ENCODE measurements around the gene ASXL2.
A peak's percentile ranks its signal among the peaks of the same experiment; 100 is the strongest.

The ASXL2 gene

GRCh38 chr2:25692737-25693445, 185.4 kb downstream of the ASXL2 start:
- TF ChIP-seq, protein P1, sequence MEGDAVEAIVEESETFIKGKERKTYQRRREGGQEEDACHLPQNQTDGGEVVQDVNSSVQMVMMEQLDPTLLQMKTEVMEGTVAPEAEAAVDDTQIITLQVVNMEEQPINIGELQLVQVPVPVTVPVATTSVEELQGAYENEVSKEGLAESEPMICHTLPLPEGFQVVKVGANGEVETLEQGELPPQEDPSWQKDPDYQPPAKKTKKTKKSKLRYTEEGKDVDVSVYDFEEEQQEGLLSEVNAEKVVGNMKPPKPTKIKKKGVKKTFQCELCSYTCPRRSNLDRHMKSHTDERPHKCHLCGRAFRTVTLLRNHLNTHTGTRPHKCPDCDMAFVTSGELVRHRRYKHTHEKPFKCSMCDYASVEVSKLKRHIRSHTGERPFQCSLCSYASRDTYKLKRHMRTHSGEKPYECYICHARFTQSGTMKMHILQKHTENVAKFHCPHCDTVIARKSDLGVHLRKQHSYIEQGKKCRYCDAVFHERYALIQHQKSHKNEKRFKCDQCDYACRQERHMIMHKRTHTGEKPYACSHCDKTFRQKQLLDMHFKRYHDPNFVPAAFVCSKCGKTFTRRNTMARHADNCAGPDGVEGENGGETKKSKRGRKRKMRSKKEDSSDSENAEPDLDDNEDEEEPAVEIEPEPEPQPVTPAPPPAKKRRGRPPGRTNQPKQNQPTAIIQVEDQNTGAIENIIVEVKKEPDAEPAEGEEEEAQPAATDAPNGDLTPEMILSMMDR (IDR thresholded peaks at IDR 0.05; ENCODE audit: control insufficient read depth, extremely low read depth, insufficient read depth): no peak
- H3K4me3 ChIP-seq (ENCODE audit: low read depth, low read length): no peak overlapping the region

GRCh38 chr2:25692143-25692542, 186.1 kb downstream of the ASXL2 start:
- TF ChIP-seq, protein P1 (IDR thresholded peaks at IDR 0.05; ENCODE audit: control insufficient read depth, extremely low read depth, insufficient read depth): no peak
- DNase-seq (ENCODE audit: low read depth): peak; percentile 86
- H3K4me3 ChIP-seq (ENCODE audit: low read depth, low read length): no peak overlapping the region

More at GRCh38 chr2:25692737-25693445, 185.4 kb downstream of the ASXL2 start:
- no peak for DNase-seq (ENCODE audit: low read depth)

- TF ChIP-seq, protein P1 (IDR thresholded peaks at IDR 0.05; ENCODE audit: control insufficient read depth, extremely low read depth, insufficient read depth): no peak
- DNase-seq (ENCODE audit: low read depth): no peak
- H3K4me3 ChIP-seq (ENCODE audit: low read depth, low read length): no peak overlapping the region
These were observed 188.2 kb downstream of the ASXL2 start for GRCh38 chr2:25690058-25690457.

DNA sequence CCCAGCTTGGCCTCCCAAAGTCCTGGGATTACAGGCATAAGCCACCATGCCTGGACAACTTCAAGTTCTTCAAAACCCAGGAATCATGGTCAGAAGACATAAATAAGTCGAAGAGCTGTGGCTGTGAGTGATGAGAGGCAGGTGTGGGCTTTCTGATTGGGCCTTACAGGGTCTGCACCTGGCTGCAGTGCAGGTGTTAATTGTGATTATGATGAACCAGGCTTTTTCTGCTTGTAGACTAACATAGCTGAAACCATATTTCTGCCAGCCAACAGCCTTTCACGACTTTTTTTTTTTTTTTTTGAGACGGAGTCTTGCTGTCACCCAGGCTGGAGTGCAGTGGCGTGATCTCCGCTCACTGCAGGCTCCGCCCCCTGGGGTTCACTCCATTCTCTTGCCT, 190.1 kb downstream of the ASXL2 start:
- no peak overlapping the region for H3K4me3 ChIP-seq (ENCODE audit: low read depth, low read length)
- TF ChIP-seq, protein P1 (IDR thresholded peaks at IDR 0.05; ENCODE audit: control insufficient read depth, extremely low read depth, insufficient read depth): no peak
- no peak for DNase-seq (ENCODE audit: low read depth)

- TF ChIP-seq, protein P1 (IDR thresholded peaks at IDR 0.05; ENCODE audit: control insufficient read depth, extremely low read depth, insufficient read depth): no peak
- DNase-seq (ENCODE audit: low read depth): peak; percentile 64
- H3K4me3 ChIP-seq (ENCODE audit: low read depth, low read length): no peak overlapping the region
These were observed 192.5 kb downstream of the ASXL2 start for GRCh38 chr2:25685741-25686140.

GRCh38 chr2:25684577-25685473, 193.5 kb downstream of the ASXL2 start:
- TF ChIP-seq, protein P1 (IDR thresholded peaks at IDR 0.05; ENCODE audit: control insufficient read depth, extremely low read depth, insufficient read depth): no peak
- H3K4me3 ChIP-seq (ENCODE audit: low read depth, low read length): no peak overlapping the region
- no peak for DNase-seq (ENCODE audit: low read depth)

Data from LNCaP clone FGC (cell line).